Testis (tissue), 3 donors: Measurements from ENCODE around the gene HAUS8. TPM values are rescaled to one million over a fixed set of nuclear protein-coding genes. Genes with fewer than 3 reads are reported as not detected.
A peak's percentile ranks its signal among the peaks of the same experiment; 100 is the strongest.
"Not testable (repeated sequence)": the region's sequence is repeated elsewhere in the genome, so short reads cannot be mapped to it uniquely, and the experiment has no call there.

Experiments used
- DNase-seq: peaks from one replicate; pipeline ENCODE4 v3.0.0-alpha.2; 2019
- H3K27ac ChIP-seq, 2 donors: fragments of 200-600 bp; sonication (generic); one replicate each; pipeline ENCODE4 v1.5.1; 2019
- H3K27me3 ChIP-seq: fragments of 200-600 bp; sonication (generic); one replicate; pipeline ENCODE4 v1.5.1; 2019
- H3K36me3 ChIP-seq: fragments of 200-600 bp; sonication (generic); one replicate; pipeline ENCODE4 v1.5.1; 2017; ENCODE audit warnings: low read depth; ENCODE audit errors: missing control alignments
- H3K4me1 ChIP-seq: fragments of 200-600 bp; sonication (generic); one replicate; pipeline ENCODE4 v1.5.1; 2019
- H3K4me3 ChIP-seq, 2 donors: fragments of 200-600 bp; sonication (generic); one replicate each; pipeline ENCODE4 v1.5.1; 2017 to 2019
- H3K9me3 ChIP-seq: fragments of 200-600 bp; sonication (generic); one replicate; pipeline ENCODE4 v1.5.1; 2017
- POLR2A ChIP-seq: fragments of 450-650 bp; IDR thresholded peaks from one replicate; pipeline ENCODE4 v1.6.1; 2017; ENCODE audit warnings: antibody characterized with exemption, mild to moderate bottlenecking, moderate library complexity
- WGBS, 2 donors: methylation state at CpG; one replicate each; pipeline ENCODE4 v1.1.5; 2018; 5-methylcytosine and 5-hydroxymethylcytosine counted together
- intact Hi-C: fragments of 100-400 bp; cut with DNase I; formaldehyde crosslinking; loops from one replicate; pipeline ENCODE4 v1.15.1; 2023; ENCODE audit warnings: low total_unique reads
- polyA plus RNA-seq: library from polyadenylated mRNA; stranded (reverse); fragments of 350-450 nt; fragmentation: Illumina TruSeq; extraction: RNeasy Lipid Tissue Mini Kit (QIAGEN cat#74804); gene quantifications from one replicate; pipeline ENCODE4 v1.2.3, GENCODE V29; 2014; ENCODE audit warnings: low read depth, low replicate concordance; ENCODE audit not compliant: insufficient read depth
- total RNA-seq, 2 donors: library from RNA; depleted of rRNA; stranded (reverse); fragments of >200 nt; gene quantifications; one replicate each; pipeline ENCODE4 v1.2.3, GENCODE V29; 2016
- TF ChIP-seq, protein P1 (sequence below), 3 experiments: fragments of 450-650 bp in 2 of 3; fragments of 200-600 bp in 1 of 3; sonication (generic) in 1 of 3; IDR thresholded peaks; one replicate each; pipeline ENCODE4 v1.5.1; 2016 to 2019; ENCODE audit warnings: antibody characterized with exemption in 3 of 3, mild to moderate bottlenecking in 2 of 3, moderate library complexity in 1 of 3

The HAUS8 gene
- total and polyA plus RNA-seq, 3 donors from 2014 or later: 20.0 to 29.7 (median 23.5) TPM

DNA sequence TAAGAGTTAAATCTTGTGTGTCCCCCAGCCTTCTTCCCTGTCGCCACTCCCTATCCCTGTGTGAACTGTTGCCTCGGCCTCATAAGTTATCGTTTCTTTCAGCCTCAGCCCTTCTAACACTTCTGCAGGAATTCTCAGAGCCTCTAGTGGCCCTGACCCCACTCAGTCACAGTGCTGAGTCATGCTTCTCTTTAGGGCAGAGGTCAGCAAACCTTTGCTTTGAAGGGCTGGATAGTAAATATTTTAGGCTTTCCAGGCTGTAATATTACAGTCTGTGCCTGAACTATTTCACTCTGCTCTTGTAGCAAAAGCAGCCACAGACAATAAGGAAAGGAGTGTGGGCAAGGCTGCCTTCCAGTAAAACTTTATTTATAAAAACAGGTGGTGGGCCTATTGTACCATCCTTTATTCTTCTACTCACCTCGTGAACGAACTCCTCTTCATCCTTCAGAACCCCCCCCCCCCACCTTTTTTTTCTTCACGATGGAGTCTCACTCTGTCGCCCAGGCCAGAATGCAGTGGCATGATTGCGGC is 22.4 kb upstream of the HAUS8 start:
- intact Hi-C loops: no loop called here
- Histone ChIP-seq H3K4me1 (peaks cover 24% of the 10 kb centered on the region), H3K27me3 (no peaks in the 10 kb centered on the region), H3K4me3 (no peak overlapping the region), H3K27ac (peak overlapping the region; percentile 24 to 72), H3K9me3 (no peaks in the 10 kb centered on the region), H3K36me3 (no peaks in the 10 kb centered on the region)
- DNase-seq: peak; percentile 49
- TF ChIP-seq, protein P1, sequence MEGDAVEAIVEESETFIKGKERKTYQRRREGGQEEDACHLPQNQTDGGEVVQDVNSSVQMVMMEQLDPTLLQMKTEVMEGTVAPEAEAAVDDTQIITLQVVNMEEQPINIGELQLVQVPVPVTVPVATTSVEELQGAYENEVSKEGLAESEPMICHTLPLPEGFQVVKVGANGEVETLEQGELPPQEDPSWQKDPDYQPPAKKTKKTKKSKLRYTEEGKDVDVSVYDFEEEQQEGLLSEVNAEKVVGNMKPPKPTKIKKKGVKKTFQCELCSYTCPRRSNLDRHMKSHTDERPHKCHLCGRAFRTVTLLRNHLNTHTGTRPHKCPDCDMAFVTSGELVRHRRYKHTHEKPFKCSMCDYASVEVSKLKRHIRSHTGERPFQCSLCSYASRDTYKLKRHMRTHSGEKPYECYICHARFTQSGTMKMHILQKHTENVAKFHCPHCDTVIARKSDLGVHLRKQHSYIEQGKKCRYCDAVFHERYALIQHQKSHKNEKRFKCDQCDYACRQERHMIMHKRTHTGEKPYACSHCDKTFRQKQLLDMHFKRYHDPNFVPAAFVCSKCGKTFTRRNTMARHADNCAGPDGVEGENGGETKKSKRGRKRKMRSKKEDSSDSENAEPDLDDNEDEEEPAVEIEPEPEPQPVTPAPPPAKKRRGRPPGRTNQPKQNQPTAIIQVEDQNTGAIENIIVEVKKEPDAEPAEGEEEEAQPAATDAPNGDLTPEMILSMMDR (IDR thresholded peaks at IDR 0.05): no peak
- no peak for TF ChIP-seq POLR2A
- 52 to 66% methylated on average over 8 of the region's 8 CpGs for WGBS, 2 donors

- WGBS, 2 donors: 74 to 76% methylated on average over 23 of the region's 23 CpGs
- peak; percentile 65 for DNase-seq
- intact Hi-C loops: no loop called here
- H3K4me3 ChIP-seq: no peak overlapping the region
- H3K9me3 ChIP-seq: no peaks in the 10 kb centered on the region
- H3K27ac ChIP-seq: peak overlapping the region; percentile 57 to 86
- TF ChIP-seq, protein P1 (IDR thresholded peaks at IDR 0.05): no peak
- TF ChIP-seq POLR2A: no peak
- peaks cover 29% of the 10 kb centered on the region for H3K4me1 ChIP-seq
- no peaks in the 10 kb centered on the region for H3K36me3 ChIP-seq
- H3K27me3 ChIP-seq: no peaks in the 10 kb centered on the region
Measured at GRCh38 chr19:17095141-17095919, 20.1 kb upstream of the HAUS8 start.

- H3K27me3 ChIP-seq, H3K4me3 ChIP-seq, H3K36me3 ChIP-seq, H3K9me3 ChIP-seq, intact Hi-C loops, DNase-seq: not testable (repeated sequence)
- Histone ChIP-seq H3K27ac (peak overlapping the region; percentile 57 to 86), H3K4me1 (peaks cover 31% of the 10 kb centered on the region)
- WGBS, 2 donors: 81 to 86% methylated on average over 3 of the region's 3 CpGs
Measured at GRCh38 chr19:17094694-17095093, 19.4 kb upstream of the HAUS8 start.

DNA sequence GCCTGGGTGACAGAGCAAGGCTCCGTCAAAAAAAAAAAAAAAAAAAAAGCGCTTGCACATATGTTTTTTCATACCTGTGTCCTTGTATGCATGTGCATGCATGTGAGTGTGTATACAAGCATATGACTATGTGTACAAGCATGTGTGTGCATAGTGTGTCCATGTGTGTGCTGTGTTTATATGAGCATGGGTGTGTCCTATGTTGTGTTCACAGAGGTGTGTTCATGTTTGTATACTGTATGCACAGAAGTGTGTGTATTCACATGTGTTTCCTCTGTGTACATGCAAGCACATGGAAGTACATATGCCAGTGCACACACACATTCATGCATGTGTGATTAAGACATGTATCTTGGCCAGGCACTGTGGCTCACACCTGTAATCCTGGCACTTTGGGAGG is 17.4 kb upstream of the HAUS8 start:
- DNase-seq: no peak
- Histone ChIP-seq H3K4me3 (no peak overlapping the region), H3K9me3 (no peaks in the 10 kb centered on the region), H3K27ac (no peak overlapping the region), H3K4me1 (peaks cover 30% of the 10 kb centered on the region), H3K36me3 (no peaks in the 10 kb centered on the region), H3K27me3 (no peaks in the 10 kb centered on the region)
- no peak for TF ChIP-seq POLR2A
- TF ChIP-seq, protein P1 (IDR thresholded peaks at IDR 0.05): no peak
- WGBS, 2 donors: 86 to 90% methylated on average over 2 of the region's 2 CpGs
- intact Hi-C loops: no loop called here

DNA sequence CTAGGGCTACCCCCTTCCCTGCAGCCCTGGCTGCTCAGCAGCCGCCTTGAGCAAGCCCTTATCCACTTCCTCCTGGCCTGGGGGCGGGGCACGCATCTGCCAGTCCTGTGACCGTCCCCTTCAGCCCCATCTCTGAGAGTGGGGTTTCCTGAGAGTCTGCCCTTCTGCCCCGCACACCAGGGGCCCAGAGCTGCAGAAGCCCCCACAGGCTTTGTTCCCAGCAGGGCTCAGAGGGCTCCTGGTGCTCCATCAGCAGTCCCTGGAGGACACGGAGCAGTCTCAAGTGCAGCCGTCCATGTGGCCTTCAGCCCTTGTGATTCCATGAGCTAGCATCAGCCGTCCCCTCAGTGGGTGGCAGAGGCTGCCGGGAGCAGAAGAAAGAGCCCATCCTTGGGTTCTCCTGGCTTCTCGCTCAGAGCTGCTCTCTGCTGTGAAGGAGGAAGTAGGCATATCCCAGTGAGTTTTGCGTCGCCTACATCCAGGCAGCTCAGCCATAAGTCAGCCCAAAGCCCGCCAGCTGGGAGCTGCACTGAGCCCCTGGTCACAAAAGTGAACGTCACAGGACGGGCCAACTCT is 16.6 kb upstream of the HAUS8 start:
- H3K4me1 ChIP-seq: peaks cover 28% of the 10 kb centered on the region
- no peak overlapping the region for H3K4me3 ChIP-seq
- WGBS, 2 donors: 63 to 72% methylated on average over 10 to 15 of the region's 15 CpGs
- no peaks in the 10 kb centered on the region for H3K36me3 ChIP-seq
- no peaks in the 10 kb centered on the region for H3K27me3 ChIP-seq
- H3K27ac ChIP-seq: peak overlapping the region; percentile 39 to 53
- DNase-seq: no peak
- TF ChIP-seq POLR2A: no peak
- TF ChIP-seq, protein P1 (IDR thresholded peaks at IDR 0.05): no peak
- intact Hi-C loops: no loop called here
- no peaks in the 10 kb centered on the region for H3K9me3 ChIP-seq
